ENCODE results near the gene TSHZ2.

- TF ChIP-seq ZFX (IDR thresholded peaks at IDR 0.05), result no peak
- TF ChIP-seq CTCF (conservative IDR thresholded peaks at IDR 0.05), result no peak
Observed at GRCh38 chr20:53083411-53083810, 111.3 kb downstream of the TSHZ2 start.

All from C4-2B (cell line).